SHP77 (cell line): ENCODE results near the gene MYO7A.

Experiments
- DNase-seq, 2 experiments: peaks; one replicate each; lab custom pipeline; 2025; lab: John Stamatoyannopoulos, UW

MYO7A gene

GRCh38 chr11:77111946-77112345, 16.1 kb upstream of the MYO7A start:
- DNase-seq: no peak

DNA sequence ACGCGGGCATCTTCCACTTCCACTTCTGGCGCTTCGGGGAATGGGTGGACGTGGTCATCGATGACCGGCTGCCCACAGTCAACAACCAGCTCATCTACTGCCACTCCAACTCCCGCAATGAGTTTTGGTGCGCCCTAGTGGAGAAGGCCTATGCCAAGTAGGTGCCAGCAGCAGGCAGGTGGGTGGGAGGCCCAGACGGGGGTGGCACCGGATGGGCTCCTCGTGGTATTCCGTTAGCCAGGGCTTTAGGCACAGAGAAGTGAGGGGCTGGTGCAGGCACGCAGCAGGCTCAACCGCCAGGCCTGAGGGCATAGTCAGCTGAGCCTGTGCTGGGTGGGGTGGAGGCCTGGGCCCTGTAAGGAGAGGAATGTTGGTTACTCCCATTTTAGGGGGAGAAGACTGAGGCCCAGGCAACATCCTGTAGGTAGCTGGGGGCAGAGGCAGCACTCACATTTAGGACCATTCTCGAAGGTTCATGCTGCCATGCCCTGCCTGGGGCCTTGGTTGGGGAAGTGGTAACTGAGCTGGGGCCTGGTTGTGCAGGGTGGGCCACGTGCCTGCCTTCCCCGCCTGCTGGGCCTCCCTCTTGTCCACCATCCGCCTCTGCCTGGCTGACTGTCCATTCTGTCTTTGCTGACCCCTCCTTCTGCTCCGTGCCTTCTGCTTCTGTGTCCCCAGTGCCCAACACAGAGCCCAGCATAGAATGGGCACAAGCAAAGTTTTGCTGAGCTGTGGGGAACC, 15.2 kb upstream of the MYO7A start:
- no peak for DNase-seq

- peak in 1 of 2 experiments; percentile 57 for DNase-seq
Measured at GRCh38 chr11:77113382-77114088, 14.5 kb upstream of the MYO7A start.

DNA sequence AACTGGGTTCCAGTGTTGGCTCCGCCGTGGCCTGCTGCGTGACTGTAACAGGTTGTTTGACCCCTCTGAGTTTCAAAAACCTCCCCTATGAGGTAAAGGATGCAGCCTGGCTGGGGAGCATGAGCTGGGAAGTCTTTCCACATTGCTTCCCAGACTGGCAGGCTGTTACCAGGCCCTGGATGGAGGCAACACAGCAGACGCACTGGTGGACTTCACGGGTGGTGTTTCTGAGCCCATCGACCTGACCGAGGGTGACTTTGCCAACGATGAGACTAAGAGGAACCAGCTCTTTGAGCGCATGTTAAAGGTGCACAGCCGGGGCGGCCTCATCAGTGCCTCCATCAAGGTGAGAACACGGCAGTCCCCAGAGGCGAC, 14.0 kb upstream of the MYO7A start:
- DNase-seq: no peak

GRCh38 chr11:77115181-77115611, 12.8 kb upstream of the MYO7A start:
- no peak for DNase-seq

- no peak for DNase-seq
Measured at GRCh38 chr11:77115956-77116355, 12.1 kb upstream of the MYO7A start.

- DNase-seq: no peak
Measured at GRCh38 chr11:77117492-77117891, 10.6 kb upstream of the MYO7A start.

- no peak for DNase-seq
Measured at GRCh38 chr11:77118086-77118485, 10.0 kb upstream of the MYO7A start.

GRCh38 chr11:77118971-77119370, 9.1 kb upstream of the MYO7A start:
- DNase-seq: no peak

DNA sequence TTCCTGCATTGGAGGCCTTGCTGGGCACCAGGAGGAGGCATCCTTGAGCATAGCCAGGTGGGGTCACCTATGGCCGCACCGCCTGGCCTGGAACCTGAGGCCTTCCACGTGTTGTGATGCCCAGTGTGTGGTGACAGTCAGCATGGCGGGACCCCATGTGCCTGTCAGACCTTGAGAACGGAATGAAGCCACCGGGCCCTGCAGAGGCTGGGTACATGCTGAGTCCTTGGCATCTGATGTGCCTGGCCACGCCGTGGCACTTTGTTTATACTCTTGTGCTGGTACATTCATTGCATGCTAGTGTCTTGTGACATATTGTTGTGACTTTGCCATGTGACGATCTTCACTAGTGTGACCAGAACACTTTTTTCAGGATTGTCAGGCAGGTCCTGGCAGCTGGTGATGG, 8.5 kb upstream of the MYO7A start:
- no peak for DNase-seq

DNA sequence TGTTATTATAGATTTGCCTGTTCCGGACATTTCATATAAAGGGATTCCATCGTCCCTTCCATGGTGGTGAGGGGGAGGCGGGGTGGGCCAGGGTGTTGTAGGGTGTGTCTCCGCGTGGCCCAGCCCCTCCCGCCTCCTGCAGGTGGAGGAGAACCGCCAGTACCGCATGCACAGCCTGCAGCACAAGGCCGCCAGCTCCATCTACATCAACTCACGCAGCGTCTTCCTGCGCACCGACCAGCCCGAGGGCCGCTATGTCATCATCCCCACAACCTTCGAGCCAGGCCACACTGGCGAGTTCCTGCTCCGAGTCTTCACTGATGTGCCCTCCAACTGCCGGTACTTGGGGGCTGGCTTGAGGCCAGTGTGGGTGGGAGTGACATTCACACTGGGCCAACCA, 7.5 kb upstream of the MYO7A start:
- no peak for DNase-seq

- DNase-seq: no peak
Measured at GRCh38 chr11:77121096-77121640, 6.9 kb upstream of the MYO7A start.

DNA sequence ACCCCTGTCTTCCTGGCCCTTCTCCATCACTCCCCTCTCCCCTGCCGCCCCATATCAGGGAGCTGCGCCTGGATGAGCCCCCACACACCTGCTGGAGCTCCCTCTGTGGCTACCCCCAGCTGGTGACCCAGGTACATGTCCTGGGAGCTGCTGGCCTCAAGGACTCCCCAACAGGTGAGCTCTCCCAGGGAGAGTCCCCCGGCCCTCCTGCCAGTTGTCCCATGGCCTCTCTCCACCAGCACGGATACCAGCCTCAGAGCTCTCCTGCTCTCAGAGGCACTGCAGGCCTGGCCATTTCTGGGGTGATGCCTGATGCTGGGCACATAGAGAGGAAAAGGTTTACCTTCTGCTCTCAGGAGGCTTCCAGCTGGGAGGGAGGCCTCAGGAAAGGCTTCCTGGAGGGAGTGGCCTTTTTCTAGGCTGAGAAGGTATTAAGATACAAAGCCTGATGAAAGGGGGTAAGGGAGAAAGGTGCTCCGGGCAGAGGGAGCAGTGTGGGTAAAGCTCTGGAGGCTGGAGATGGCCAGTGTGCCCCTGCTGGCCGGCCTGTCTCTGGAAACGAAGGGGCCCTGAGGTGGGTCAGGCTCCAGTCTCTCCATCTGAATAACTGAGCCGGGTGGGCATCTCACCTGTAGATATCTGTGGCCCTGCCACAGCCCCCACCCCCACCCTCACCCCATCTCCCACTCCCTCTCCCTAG, 6.0 kb upstream of the MYO7A start:
- DNase-seq: no peak

DNA sequence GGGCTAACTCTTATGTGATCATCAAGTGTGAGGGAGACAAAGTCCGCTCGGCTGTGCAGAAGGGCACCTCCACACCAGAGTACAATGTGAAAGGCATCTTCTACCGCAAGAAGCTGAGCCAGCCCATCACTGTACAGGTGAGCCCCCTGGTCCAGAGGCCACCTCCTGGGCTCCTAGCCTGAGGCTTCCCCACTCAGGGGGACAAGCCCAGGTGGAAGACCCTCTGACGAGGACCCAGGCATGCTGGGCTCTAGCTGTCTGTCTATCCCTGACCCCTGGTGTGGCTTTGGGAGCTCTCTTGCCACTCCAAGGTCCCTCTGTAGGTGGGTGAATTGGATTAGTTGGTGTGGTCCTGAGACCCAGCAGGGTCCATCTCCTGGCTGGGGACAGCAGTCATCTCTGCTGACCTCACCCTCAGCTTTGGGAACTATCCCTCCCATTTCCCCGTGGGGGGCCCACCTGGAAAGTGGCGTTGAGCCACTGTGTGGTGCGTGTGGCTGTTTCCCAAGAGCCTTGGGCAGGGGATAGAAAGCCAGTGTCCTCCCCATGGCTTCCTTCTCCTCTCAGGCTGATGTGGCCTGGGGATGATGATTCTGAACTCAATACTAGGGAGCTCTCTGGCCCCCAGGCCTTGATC, 5.4 kb upstream of the MYO7A start:
- DNase-seq: no peak

DNA sequence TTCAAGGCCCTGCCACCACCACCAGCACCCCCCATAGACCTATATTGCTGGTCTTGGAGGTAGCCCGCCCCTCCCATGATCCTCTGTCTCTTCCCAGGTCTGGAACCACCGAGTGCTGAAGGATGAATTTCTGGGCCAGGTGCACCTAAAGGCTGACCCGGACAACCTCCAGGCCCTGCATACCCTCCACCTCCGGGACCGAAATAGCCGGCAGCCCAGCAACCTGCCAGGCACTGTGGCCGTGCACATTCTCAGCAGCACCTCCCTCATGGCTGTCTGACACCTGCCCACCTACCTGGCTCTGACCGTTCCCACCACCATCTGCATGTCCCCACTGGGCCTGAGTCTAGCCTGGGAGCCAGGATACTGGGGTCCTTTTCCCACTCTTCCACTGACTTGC, 4.5 kb upstream of the MYO7A start:
- DNase-seq: no peak

DNA sequence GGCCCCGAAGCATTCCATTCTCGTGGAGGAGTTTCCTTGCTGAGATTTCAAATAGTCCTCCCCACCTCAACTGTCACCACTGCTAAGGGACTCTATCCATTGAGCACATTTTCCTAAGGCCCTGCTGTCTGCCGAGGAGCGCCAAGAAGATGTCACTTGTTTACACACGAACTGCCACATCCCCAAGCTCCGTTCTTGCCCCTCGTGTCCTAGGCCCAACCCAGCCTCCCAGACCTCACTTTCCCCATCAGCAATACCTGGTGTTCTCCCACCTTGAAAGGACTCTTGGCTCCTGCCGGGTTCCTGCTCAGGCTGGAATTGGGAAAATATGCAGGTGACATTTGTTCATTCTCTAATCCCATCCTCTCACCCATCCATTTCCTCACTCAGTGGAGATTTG, 4.0 kb upstream of the MYO7A start:
- no peak for DNase-seq

DNA sequence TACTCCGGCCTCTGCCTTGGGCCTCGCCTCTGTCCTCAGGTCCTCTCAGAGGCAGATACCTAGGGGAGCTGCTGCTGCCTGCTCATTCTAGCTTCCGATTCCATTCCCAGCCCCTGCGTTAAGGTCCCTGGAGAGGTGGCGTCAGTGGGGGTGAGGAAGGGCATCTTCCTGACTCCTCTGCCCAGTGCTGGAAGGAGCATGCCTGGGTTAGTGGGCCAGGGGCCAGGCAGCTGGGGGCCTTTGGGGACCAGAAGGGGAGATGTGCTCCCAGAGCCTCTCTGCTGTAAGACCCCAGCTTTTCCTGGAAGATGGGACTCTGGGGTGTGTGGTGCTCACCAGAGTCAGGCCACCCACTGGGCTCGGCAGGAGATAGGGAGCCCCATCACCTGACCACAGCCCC, 3.6 kb upstream of the MYO7A start:
- no peak for DNase-seq

- DNase-seq: no peak
Measured at GRCh38 chr11:77125191-77125590, 2.9 kb upstream of the MYO7A start.

GRCh38 chr11:77125695-77126094, 2.4 kb upstream of the MYO7A start:
- no peak for DNase-seq

DNA sequence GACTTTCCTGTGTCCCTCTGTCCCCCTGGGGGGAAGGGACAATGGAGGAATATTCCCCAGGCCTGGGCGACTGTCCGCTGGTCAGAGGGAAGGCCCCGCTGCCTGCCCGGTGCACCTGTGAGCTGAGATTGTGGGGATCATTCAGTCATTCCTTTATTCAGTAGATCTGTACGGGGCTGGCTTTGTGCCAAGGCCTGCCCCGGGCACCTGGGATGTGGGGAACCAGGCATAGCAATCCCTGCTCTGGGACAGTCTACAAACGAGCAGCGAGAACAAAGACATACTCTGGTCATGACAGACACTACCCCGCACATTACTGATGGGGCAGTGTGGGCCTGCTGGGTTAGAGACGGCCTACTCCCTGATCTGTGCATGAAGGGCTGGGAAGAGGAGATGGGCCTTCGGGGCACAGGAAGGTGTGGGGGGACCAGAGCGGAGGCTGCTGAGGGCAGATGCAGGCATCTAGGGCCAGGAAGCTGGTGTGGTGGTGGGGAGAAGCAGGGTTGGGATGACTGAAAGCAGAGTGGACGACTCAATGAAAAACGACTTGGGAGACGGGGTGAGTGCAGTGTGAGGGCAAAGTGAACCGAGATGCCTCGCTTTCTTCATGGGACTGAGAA, 1.8 kb upstream of the MYO7A start:
- peak in 1 of 2 experiments; percentile 8 for DNase-seq

- DNase-seq: no peak
Measured at GRCh38 chr11:77126861-77127234, 1.2 kb upstream of the MYO7A start.
